Measurements from ENCODE around the gene RESP18. TPM values are rescaled to one million over a fixed set of nuclear protein-coding genes. Genes with fewer than 3 reads are reported as not detected.

Gene RESP18
- total and polyA plus RNA-seq, 2 of the 4 experiments (the other 2 are of a cell fraction) = not detected

DNA sequence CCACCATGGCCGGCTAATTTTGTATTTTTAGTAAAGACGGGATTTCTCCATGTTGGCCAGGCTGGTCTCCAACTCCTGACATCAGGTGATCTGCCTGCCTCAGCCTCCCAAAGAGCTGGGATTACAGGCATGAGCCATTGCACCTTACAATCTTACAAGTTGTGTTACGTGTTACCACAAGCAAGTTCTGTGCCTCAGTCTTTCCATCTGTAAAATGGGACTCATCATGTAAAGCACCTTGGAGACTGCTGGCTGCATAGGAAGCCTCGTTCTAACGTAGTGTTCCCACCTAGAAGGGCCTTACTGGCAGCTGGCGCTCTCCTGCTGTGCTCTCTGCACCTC is 43.4 kb downstream of the RESP18 start:
- DNase-seq = no peak
- Histone ChIP-seq H2BK120ac (ENCODE audit: low read depth, low read length) (peak overlapping the region; percentile 35; the same call in 1 of the 2 replicates), H3K4me3 (ENCODE audit: insufficient read depth, low read depth, low read length) (no peak overlapping the region), H2AK9ac (replicated peaks; ENCODE audit: low read depth, low read length, poor library complexity) (peak overlapping the region; percentile 31), H3K79me1 (ENCODE audit: low read depth in 1 of 2, low read length in 2 of 2) (no peaks in the 10 kb centered on the region), H4K20me1 (ENCODE audit: insufficient read depth, low read length) (peaks cover 10% of the 10 kb centered on the region; the same call in 1 of the 2 replicates), H3K4me2 (ENCODE audit: low read depth, low read length) (peak overlapping the region; percentile 52), H3K9ac (ENCODE audit: low read depth, low read length) (0 out of 2 replicates have a peak overlapping the region, but pooled peaks have one; percentile 11), H3K4me1 (ENCODE audit: control insufficient read depth, insufficient read depth, low read length) (peaks cover 17% of the 10 kb centered on the region), H4K8ac (ENCODE audit: low read depth in 2 of 2, low read length in 2 of 2) (peak overlapping the region in 1 of 2 experiments; percentile 41; a peak in 2 of 4 replicates), H3K4ac (ENCODE audit: low read depth, low read length) (peak overlapping the region; percentile 72), H2BK5ac (ENCODE audit: low read depth, low read length, poor library complexity, severe bottlenecking) (peak overlapping the region; percentile 61), H2AK5ac (ENCODE audit: low read depth, low read length) (peak overlapping the region; percentile 45; the same call in 1 of the 2 replicates), H2BK15ac (ENCODE audit: low read depth, low read length) (no peak overlapping the region), H3K9me3 (ENCODE audit: control insufficient read depth, insufficient read depth, low read length) (no peaks in the 10 kb centered on the region), H3K18ac (ENCODE audit: low read depth, low read length) (peak overlapping the region; percentile 47), H3K23ac (ENCODE audit: low read depth, low read length) (peak overlapping the region; percentile 82; the same call in 1 of the 2 replicates), H2AFZ (replicated peaks; ENCODE audit: low read length, poor library complexity) (peak overlapping the region; percentile 77), H2BK20ac (ENCODE audit: low read depth, low read length) (no peak overlapping the region), H3K9me1 (ENCODE audit: insufficient read depth, low read length) (peaks cover 11% of the 10 kb centered on the region; the same call in 1 of the 2 replicates), H3K14ac (replicated peaks; ENCODE audit: low read depth, low read length) (no peak overlapping the region; the same call in 1 of the 2 replicates), H3K36me3 (ENCODE audit: control insufficient read depth, insufficient read depth, low read length) (peaks cover 22% of the 10 kb centered on the region), H3K56ac (ENCODE audit: extremely low read depth, insufficient read depth, low read length) (no peak overlapping the region), H3K27ac (ENCODE audit: insufficient read depth, low read length) (peak overlapping the region; percentile 70; the same call in 1 of the 2 replicates), H4K5ac (ENCODE audit: low read depth, low read length) (peak overlapping the region; percentile 28; the same call in 1 of the 2 replicates), H4K91ac (ENCODE audit: insufficient read depth, low read depth, low read length) (0 out of 2 replicates have a peak overlapping the region, but pooled peaks have one; percentile 18), H3K27me3 (ENCODE audit: control insufficient read depth, insufficient read depth, low read length) (no peaks in the 10 kb centered on the region)
- in situ Hi-C loops (cut with MboI; ENCODE audit: low sequenced_read_pairs) (no loop called here), intact Hi-C loops (cut with micrococcal nuclease) (loop anchor here (1.0 to 2.0 kb wide), 2 partner anchors 10 to 58 kb away; partner anchors contain the start of gene DNAJB2), dilution Hi-C loops (cut with HindIII; ENCODE audit: low sequenced_read_pairs, unreplicated experiment) (no loop called here)
- POLR2A ChIA-PET (ENCODE audit: unreplicated experiment) = no interaction called here
- no peak for TF ChIP-seq SMC3 (IDR thresholded peaks at IDR 0.05; ENCODE audit: low read depth, low read length)
- TF ChIP-seq BHLHE40 (IDR thresholded peaks at IDR 0.05; ENCODE audit: low read depth, low read length) = no peak
- peak; percentile 42 for TF ChIP-seq RCOR1 (IDR thresholded peaks at IDR 0.05; ENCODE audit: insufficient replicate concordance, low read length)
- CTCF ChIA-PET = interaction anchor here (0.6 to 0.7 kb wide), 2 partner anchors 10 to 978 kb away, joined by 3 read pairs; partner anchors contain the start of gene DNAJB2
- WGBS, 2 experiments (ENCODE audit: extremely low coverage in 2 of 2, insufficient read length in 1 of 2) = 68% methylated on average over 3 of the region's 6 CpGs; no CpG with 5 or more reads in 1 of the 2 experiments
- ATAC-seq (ENCODE audit: low read depth) = no peak
- no TSS peak for BruUV-seq (replicated peaks)

Data from IMR-90 (cell line).